PC-9 (cell line): ENCODE measurements around the gene COA8. TPM values are rescaled to one million over a fixed set of nuclear protein-coding genes. Genes with fewer than 3 reads are reported as not detected.

ENCODE experiments used
- BruUV-seq: library from RNA; stranded (reverse); fragments of 400-500 nt; replicated peaks from 2 replicates; lab custom pipeline; 2021; lab: Mats Ljungman, UMichigan
- CTCF ChIA-PET: fragments of 300-600 bp; sonication (Branson Sonifier 250); formaldehyde crosslinking; loops from one replicate; lab custom pipeline; 2022; ENCODE audit warnings: antibody characterized with exemption; lab: Charles Lee
- POLR2A ChIA-PET: fragments of 300-600 bp; sonication (Branson Sonifier 250); formaldehyde crosslinking; loops from one replicate; lab custom pipeline; 2022; ENCODE audit warnings: antibody characterized with exemption; ENCODE audit not compliant: unreplicated experiment; lab: Charles Lee
- DNase-seq, 2 experiments: peaks; one replicate each; pipeline versions ENCODE4 v3.0.0 to v3.0.0-alpha.2; 2015 to 2022; ENCODE audit warnings: mixed read lengths in 1 of 2
- H2AFZ ChIP-seq: fragments of 200-600 bp; sonication (generic); 2 replicates; pipeline ENCODE4 v1.8.1; 2017; ENCODE audit warnings: antibody characterized with exemption
- H3F3A ChIP-seq: fragments of 200-600 bp; sonication (generic); 2 replicates; pipeline ENCODE4 v1.8.1; 2017; ENCODE audit warnings: antibody characterized with exemption, mild to moderate bottlenecking, low read depth; ENCODE audit not compliant: insufficient read depth
- H3K27ac ChIP-seq: fragments of 200-600 bp; sonication (generic); 2 replicates; pipeline ENCODE4 v1.6.1; 2016; ENCODE audit warnings: mixed run types
- H3K27me3 ChIP-seq: fragments of 200-600 bp; sonication (generic); 2 replicates; pipeline ENCODE4 v1.6.1; 2016; ENCODE audit warnings: low read depth, mixed run types; ENCODE audit not compliant: insufficient read depth
- H3K36me3 ChIP-seq: fragments of 200-600 bp; sonication (generic); 2 replicates; pipeline ENCODE4 v1.6.1; 2016; ENCODE audit warnings: low read depth, mixed run types
- H3K4me1 ChIP-seq: fragments of 200-600 bp; sonication (generic); replicated peaks from 2 replicates; pipeline ENCODE4 v1.6.1; 2016; ENCODE audit warnings: mixed run types; ENCODE audit not compliant: insufficient read depth
- H3K4me2 ChIP-seq: fragments of 200-600 bp; sonication (generic); 2 replicates; pipeline ENCODE4 v1.6.1; 2017; ENCODE audit warnings: mixed run types
- H3K4me3 ChIP-seq: fragments of 200-600 bp; sonication (generic); 2 replicates; pipeline ENCODE4 v1.6.1; 2016; ENCODE audit warnings: mixed run types
- H3K79me2 ChIP-seq: fragments of 200-600 bp; sonication (generic); 2 replicates; pipeline ENCODE4 v1.6.1; 2017; ENCODE audit warnings: low read depth, mixed run types
- H3K9me2 ChIP-seq: fragments of 200-600 bp; sonication (generic); 2 replicates; pipeline ENCODE4 v1.8.1; 2017; ENCODE audit warnings: mild to moderate bottlenecking; ENCODE audit not compliant: insufficient read depth
- H3K9me3 ChIP-seq: fragments of 200-600 bp; sonication (generic); 2 replicates; pipeline ENCODE4 v1.8.1; 2016; ENCODE audit warnings: low read depth; ENCODE audit not compliant: insufficient read depth
- H4K20me1 ChIP-seq: fragments of 200-600 bp; sonication (generic); 2 replicates; pipeline ENCODE4 v1.8.1; 2017; ENCODE audit not compliant: insufficient read depth
- CTCF ChIP-seq: fragments of 200-600 bp; sonication (generic); conservative IDR thresholded peaks from 2 replicates; pipeline ENCODE4 v1.6.1; 2017; ENCODE audit warnings: mixed run types, antibody characterized with exemption, mild to moderate bottlenecking, moderate library complexity
- EZH2 ChIP-seq: fragments of 200-600 bp; sonication (generic); IDR thresholded peaks from 2 replicates; pipeline ENCODE4 v1.8.0; 2017; ENCODE audit warnings: antibody characterized with exemption, low read depth
- intact Hi-C: fragments of 100-400 bp; cut with micrococcal nuclease; formaldehyde crosslinking; loops from one replicate; pipeline ENCODE4 v1.10.0; 2022; ENCODE audit not compliant: unreplicated experiment
- total RNA-seq: library from RNA; stranded (reverse); gene quantifications from 2 replicates; pipeline ENCODE4 v1.2.3, GENCODE V29; 2021

Gene COA8
- total RNA-seq, 1 experiment from 2014 or later: 101 TPM

GRCh38 chr14:103623308-103623707, 60.5 kb downstream of the COA8 start:
- Histone ChIP-seq H3K4me2 (no peak overlapping the region), H3K4me3 (no peak overlapping the region), H2AFZ (no peak overlapping the region), H3K79me2 (peaks cover 4% of the 10 kb centered on the region; the same call in 1 of the 2 replicates), H3K36me3 (no peaks in the 10 kb centered on the region), H3F3A (peaks cover 47% of the 10 kb centered on the region), H3K27ac (no peak overlapping the region), H3K27me3 (no peaks in the 10 kb centered on the region), H3K9me3 (no peaks in the 10 kb centered on the region), H4K20me1 (no peaks in the 10 kb centered on the region), H3K9me2 (no peaks in the 10 kb centered on the region), H3K4me1 (peaks cover 46% of the 10 kb centered on the region)
- TF ChIP-seq EZH2 (no peak), CTCF (no peak)
- ChIA-PET CTCF (no interaction called here), POLR2A (no interaction called here)
- BruUV-seq: no TSS peak
- no peak for DNase-seq
- intact Hi-C loops: no loop called here

GRCh38 chr14:103623883-103624482, 61.2 kb downstream of the COA8 start:
- no TSS peak for BruUV-seq
- Histone ChIP-seq H3K9me3 (no peaks in the 10 kb centered on the region), H3K27ac (peak overlapping the region; percentile 56), H3K4me2 (peak overlapping the region; percentile 96), H3K9me2 (no peaks in the 10 kb centered on the region), H3F3A (peaks cover 53% of the 10 kb centered on the region), H3K27me3 (no peaks in the 10 kb centered on the region), H2AFZ (no peak overlapping the region), H3K79me2 (peaks cover 4% of the 10 kb centered on the region), H4K20me1 (no peaks in the 10 kb centered on the region), H3K4me1 (peaks cover 46% of the 10 kb centered on the region), H3K4me3 (no peak overlapping the region), H3K36me3 (no peaks in the 10 kb centered on the region)
- intact Hi-C loops: loop anchor here (2.0 kb wide), 1 partner anchor 417 kb away; no protein-coding TSS in a partner anchor
- ChIA-PET POLR2A (interaction anchor here (0.6 kb wide), 1 partner anchor 109 kb away, joined by 3 read pairs; no protein-coding TSS in a partner anchor), CTCF (interaction anchor here (0.7 kb wide), 1 partner anchor 8 kb away, joined by 5 read pairs; no protein-coding TSS in a partner anchor)
- no peak for DNase-seq
- no peak for TF ChIP-seq EZH2
- no peak for TF ChIP-seq CTCF

- no peaks in the 10 kb centered on the region for H3K9me3 ChIP-seq
- TF ChIP-seq CTCF: no peak
- no peak for TF ChIP-seq EZH2
- H3K36me3 ChIP-seq: no peaks in the 10 kb centered on the region
- peaks cover under 1% of the 10 kb centered on the region for H4K20me1 ChIP-seq
- no peaks in the 10 kb centered on the region for H3K9me2 ChIP-seq
- H3K4me3 ChIP-seq: no peak overlapping the region
- DNase-seq: peak; percentile 96 to 99
- no peaks in the 10 kb centered on the region for H3K27me3 ChIP-seq
- BruUV-seq: no TSS peak
- no peak overlapping the region for H2AFZ ChIP-seq
- peak overlapping the region; percentile 96 for H3K4me2 ChIP-seq
- peaks cover 53% of the 10 kb centered on the region for H3F3A ChIP-seq
- intact Hi-C loops: loop anchor here (1.0 to 2.0 kb wide), 3 partner anchors 31 to 418 kb away; no protein-coding TSS in a partner anchor
- H3K79me2 ChIP-seq: peaks cover 12% of the 10 kb centered on the region
- peaks cover 46% of the 10 kb centered on the region for H3K4me1 ChIP-seq
- POLR2A ChIA-PET: no interaction called here
- H3K27ac ChIP-seq: peak overlapping the region; percentile 56
- CTCF ChIA-PET: no interaction called here
These were observed 62.1 kb downstream of the COA8 start for GRCh38 chr14:103624860-103625259.
